HEK293T (cell line): ENCODE results near the gene SLN.

Source experiments
- BHLHE40 ChIP-seq: fragments of 450-650 bp; IDR thresholded peaks from 2 replicates; pipeline ENCODE4 v1.6.1; 2016; ENCODE audit warnings: mild to moderate bottlenecking, moderate library complexity, borderline replicate concordance
- CTBP1 ChIP-seq: fragments of 450-650 bp; IDR thresholded peaks from 2 replicates; pipeline ENCODE4 v1.6.1; 2016; ENCODE audit warnings: borderline replicate concordance
- ELF4 ChIP-seq: fragments of 450-650 bp; IDR thresholded peaks from 2 replicates; pipeline ENCODE4 v1.6.1; 2017; ENCODE audit warnings: antibody characterized with exemption
- FOXA1 ChIP-seq: fragments of 450-650 bp; IDR thresholded peaks from 2 replicates; pipeline ENCODE4 v1.6.1; 2016; ENCODE audit warnings: mild to moderate bottlenecking
- FOXK2 ChIP-seq: fragments of 450-650 bp; IDR thresholded peaks from 2 replicates; pipeline ENCODE4 v1.6.1; 2016; ENCODE audit warnings: mild to moderate bottlenecking
- FOXM1 ChIP-seq: fragments of 450-650 bp; IDR thresholded peaks from 2 replicates; pipeline ENCODE4 v1.6.1; 2017; ENCODE audit warnings: mild to moderate bottlenecking, borderline replicate concordance
- HDGF ChIP-seq: fragments of 450-650 bp; IDR thresholded peaks from 2 replicates; pipeline ENCODE4 v1.6.1; 2017; ENCODE audit warnings: antibody characterized with exemption, borderline replicate concordance
- L3MBTL2 ChIP-seq: fragments of 450-650 bp; conservative IDR thresholded peaks from 2 replicates; pipeline ENCODE4 v1.6.1; 2016; ENCODE audit warnings: mild to moderate bottlenecking
- PKNOX1 ChIP-seq: fragments of 450-650 bp; IDR thresholded peaks from 2 replicates; pipeline ENCODE4 v1.6.1; 2016
- SP1 ChIP-seq: fragments of 450-650 bp; IDR thresholded peaks from 2 replicates; pipeline ENCODE4 v1.6.1; 2017
- SUZ12 ChIP-seq: fragments of 450-650 bp; IDR thresholded peaks from 2 replicates; pipeline ENCODE4 v1.6.1; 2016; ENCODE audit warnings: mild to moderate bottlenecking
- TARDBP ChIP-seq: fragments of 450-650 bp; IDR thresholded peaks from 2 replicates; pipeline ENCODE4 v1.6.1; 2016

DNA sequence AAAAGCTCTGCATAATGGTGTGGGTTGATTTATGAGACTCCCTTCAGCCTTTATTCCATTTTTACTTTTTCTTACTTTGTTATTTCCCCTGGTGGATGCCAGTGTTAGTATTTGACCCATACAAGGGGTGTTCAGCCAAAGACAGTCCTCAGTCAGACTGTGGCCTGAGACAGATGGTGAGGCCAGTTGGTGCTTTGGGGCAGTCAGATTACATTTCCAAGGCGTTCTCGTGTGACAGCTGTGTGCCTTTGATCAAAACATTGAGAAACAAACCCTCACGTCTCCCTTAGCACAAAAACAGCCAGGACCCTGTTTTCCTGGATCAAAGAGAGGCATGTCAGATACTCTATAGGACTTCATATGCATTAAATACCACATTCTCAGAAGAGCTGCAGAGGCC is 31.3 kb upstream of the SLN start:
- TF ChIP-seq SUZ12 (no peak), ELF4 (no peak), PKNOX1 (no peak), SP1 (no peak), FOXK2 (no peak), TARDBP (no peak), HDGF (no peak), BHLHE40 (no peak), CTBP1 (no peak), FOXM1 (no peak), L3MBTL2 (no peak), FOXA1 (no peak)
